HFF-Myc (cell line): Measurements from ENCODE around the gene DNAAF9.

Source experiments
- DNase-seq: peaks from one replicate; pipeline ENCODE4 v3.0.0-alpha.2; 2011; ENCODE audit warnings: low read depth; ENCODE audit errors: extremely low read depth
- H3K4me3 ChIP-seq: replicated peaks from 2 replicates; pipeline ENCODE4 v1.5.1; 2011; ENCODE audit warnings: low read depth, mild to moderate bottlenecking, control low read depth, low read length
- TF ChIP-seq, protein P1 (sequence below): IDR thresholded peaks from 2 replicates; pipeline ENCODE4 v1.5.1; 2012; ENCODE audit warnings: mild to moderate bottlenecking, low read depth, low read length, control low read depth; ENCODE audit errors: missing control alignments

DNAAF9 gene

DNA sequence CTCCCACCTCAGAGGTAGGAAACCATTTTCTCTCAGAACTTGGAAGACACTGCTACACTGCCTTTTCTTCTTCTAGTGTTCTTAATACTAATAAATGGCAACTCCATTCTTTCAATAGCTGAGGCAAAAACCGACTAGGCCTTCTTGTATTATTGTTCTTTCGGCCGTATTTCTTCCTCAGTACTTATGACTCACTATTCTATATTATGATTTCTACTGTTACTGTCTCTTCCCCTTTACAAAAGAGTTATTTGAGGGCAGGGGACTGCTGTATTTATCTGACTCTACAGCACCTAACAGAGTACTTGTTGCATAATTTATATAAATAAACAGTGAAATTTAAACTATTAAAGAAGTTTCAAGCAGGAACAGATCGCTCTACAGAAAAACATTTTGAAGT is 3.1 kb downstream of the DNAAF9 start:
- no peak for DNase-seq
- TF ChIP-seq, protein P1, sequence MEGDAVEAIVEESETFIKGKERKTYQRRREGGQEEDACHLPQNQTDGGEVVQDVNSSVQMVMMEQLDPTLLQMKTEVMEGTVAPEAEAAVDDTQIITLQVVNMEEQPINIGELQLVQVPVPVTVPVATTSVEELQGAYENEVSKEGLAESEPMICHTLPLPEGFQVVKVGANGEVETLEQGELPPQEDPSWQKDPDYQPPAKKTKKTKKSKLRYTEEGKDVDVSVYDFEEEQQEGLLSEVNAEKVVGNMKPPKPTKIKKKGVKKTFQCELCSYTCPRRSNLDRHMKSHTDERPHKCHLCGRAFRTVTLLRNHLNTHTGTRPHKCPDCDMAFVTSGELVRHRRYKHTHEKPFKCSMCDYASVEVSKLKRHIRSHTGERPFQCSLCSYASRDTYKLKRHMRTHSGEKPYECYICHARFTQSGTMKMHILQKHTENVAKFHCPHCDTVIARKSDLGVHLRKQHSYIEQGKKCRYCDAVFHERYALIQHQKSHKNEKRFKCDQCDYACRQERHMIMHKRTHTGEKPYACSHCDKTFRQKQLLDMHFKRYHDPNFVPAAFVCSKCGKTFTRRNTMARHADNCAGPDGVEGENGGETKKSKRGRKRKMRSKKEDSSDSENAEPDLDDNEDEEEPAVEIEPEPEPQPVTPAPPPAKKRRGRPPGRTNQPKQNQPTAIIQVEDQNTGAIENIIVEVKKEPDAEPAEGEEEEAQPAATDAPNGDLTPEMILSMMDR: no peak
- no peak overlapping the region for H3K4me3 ChIP-seq

DNA sequence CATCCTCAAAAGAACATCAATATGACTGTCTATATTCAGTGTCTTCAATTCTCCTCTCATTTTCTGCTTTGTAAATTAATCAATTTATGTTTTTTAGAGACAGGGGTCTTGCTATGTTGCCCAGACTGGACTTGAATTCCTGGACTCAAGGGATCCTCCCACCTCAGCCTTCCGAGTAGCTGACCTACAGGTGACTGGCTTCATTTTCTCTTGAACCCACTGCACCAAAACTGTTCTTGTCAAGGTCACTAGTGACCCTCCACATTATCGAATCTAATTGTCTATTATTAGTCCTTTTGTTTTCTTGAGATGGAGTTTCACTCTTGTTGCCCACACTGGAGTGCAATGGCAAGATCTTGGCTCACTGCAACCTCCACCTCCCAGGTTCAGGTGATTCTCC is 3.7 kb downstream of the DNAAF9 start:
- DNase-seq: no peak
- TF ChIP-seq, protein P1: no peak

DNA sequence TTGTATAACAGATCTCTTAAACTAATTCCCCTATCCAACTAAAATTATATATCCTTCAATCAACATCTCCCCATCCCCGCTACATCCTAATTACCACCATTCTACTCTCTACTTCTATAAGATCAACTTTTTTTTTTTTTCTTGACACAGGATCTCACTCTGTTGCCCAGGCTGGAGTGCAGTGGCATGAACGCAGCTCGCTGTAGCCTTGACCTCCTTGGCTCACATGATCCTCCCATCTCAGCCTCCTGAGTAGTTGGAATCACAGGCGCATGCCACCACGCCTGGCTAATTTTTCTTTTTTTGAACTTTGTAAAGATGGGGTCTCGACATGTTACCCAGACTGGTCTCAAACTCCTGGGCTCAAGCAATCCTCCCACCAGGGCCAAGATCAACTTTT is 5.0 kb downstream of the DNAAF9 start:
- TF ChIP-seq, protein P1: no peak
- no peak for DNase-seq
- H3K4me3 ChIP-seq: no peak overlapping the region

More for the DNA sequence above, 3.7 kb downstream of the DNAAF9 start:
- no peak overlapping the region for H3K4me3 ChIP-seq

DNA sequence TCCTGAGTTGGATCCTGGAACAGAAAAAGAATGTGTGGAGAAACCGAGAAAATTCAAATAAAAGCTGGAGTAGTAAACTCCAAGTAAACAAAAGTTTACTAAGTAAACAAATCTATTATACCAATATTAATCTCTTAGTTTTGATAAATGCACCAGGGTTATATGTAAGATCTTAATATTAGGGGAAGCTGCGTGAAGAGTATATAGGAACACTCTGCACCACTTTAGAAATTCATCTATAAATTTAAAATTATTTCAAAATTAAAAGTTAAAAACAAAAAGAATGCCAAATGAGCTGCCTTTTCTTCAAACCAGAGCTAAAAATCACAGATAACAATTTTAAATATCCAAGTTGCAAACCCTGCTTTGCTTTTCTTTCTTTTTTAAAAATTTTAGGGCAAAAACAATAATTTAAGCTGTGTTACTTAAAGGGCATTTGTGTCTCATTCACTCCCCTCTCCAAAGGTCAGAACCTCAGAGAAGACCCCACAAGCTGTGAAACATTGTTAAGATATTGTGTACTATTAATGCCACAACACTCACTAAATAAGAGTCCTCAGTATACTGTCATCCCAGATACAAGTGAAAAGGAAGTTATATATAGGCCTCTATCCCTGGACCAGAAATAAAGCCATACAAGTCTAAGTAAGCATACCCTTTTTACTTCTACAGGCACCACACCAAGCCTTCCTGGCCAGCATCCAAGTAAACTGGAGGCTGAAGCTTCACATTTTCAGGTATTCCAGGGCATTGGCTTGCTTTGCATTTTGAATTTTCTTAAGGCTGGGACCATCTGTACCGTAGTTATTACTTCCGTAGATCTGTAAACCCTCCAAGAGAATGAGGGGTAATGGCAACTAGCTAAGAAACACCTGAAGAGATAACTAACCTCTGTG is 7.0 kb downstream of the DNAAF9 start:
- no peak overlapping the region for H3K4me3 ChIP-seq
- TF ChIP-seq, protein P1: no peak
- no peak for DNase-seq

DNA sequence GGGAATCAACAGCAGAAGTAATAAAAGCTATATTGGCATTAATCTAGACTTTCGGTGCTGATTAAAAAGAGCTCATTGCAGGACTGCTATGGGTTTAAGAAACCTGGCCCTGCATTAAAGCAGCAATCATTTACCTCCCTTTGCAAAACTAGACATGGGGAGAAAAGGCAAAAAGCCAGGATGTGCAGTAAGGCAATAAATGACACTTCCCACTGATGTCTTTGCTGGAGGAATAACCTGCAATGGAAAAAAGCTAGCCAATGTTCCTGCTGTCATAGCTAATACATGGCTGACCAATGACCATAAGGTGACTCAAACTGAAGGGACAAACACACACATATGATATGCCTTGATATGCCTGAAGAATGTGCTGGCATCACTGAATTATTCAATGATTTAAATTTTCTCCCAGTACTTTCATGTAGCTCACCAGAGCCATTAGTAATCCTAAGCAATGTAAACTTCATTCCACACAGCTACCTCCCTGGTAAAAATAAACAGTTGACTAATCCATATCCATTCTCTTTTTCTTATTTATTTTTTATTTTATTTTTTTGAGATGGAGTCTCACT is 8.7 kb downstream of the DNAAF9 start:
- H3K4me3 ChIP-seq: no peak overlapping the region
- TF ChIP-seq, protein P1: no peak

DNA sequence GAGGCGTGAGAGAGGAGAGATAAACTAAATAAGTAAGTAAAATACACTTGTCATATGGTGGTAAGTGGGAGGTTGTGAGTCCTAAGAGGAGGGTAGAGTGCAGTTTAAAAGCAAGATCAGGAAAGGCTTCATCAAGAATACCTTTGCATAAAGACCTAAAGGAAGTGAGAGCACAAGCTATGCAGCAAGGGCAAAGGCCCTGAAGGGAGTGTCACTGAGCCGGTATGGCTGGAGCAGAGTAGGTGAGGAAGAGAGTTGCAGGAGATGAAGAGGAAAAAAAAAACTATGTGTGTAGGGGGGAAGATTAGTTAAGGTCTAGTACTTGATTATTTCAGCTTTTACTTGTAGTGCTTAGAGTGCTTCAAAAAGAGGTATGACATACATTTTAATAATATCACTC is 11.0 kb downstream of the DNAAF9 start:
- TF ChIP-seq, protein P1: no peak
- DNase-seq: no peak
- H3K4me3 ChIP-seq: no peak overlapping the region

More for the DNA sequence above, 8.7 kb downstream of the DNAAF9 start:
- DNase-seq: no peak
